NCI-H526 treated with DMSO at 0.1 percent for 48 hours (cell line): ENCODE measurements around the gene DMP1.

Experiments used
- DNase-seq: peaks from one replicate; lab custom pipeline; 2025; lab: John Stamatoyannopoulos, UW

The DMP1 gene, protein sequence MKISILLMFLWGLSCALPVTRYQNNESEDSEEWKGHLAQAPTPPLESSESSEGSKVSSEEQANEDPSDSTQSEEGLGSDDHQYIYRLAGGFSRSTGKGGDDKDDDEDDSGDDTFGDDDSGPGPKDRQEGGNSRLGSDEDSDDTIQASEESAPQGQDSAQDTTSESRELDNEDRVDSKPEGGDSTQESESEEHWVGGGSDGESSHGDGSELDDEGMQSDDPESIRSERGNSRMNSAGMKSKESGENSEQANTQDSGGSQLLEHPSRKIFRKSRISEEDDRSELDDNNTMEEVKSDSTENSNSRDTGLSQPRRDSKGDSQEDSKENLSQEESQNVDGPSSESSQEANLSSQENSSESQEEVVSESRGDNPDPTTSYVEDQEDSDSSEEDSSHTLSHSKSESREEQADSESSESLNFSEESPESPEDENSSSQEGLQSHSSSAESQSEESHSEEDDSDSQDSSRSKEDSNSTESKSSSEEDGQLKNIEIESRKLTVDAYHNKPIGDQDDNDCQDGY

DNA sequence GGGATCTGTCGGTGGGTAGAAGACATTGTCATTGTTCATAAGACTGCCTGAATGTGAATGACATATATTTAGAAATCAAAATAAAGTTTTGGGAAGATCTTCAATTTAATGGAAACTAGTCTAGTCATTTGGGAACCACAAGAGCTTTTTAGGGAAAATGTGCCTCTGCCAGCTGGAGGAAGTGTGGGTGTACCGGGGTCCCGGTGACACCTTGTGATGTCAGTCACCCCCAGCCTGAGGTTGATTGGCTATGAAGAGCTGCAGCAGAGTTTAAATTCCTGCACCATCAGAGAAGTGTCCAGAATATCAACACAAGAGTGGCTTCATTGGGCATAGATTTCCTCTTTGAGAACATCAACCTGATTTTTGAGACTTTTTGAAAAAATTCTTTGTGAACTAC lies at the start of gene DMP1:
Gene DMP1 (plus strand): TSS at position 301 of the 400 bp plus-strand sequence. CDS start 6,213 bp downstream, outside the sequence.
- DNase-seq = no peak

DNA sequence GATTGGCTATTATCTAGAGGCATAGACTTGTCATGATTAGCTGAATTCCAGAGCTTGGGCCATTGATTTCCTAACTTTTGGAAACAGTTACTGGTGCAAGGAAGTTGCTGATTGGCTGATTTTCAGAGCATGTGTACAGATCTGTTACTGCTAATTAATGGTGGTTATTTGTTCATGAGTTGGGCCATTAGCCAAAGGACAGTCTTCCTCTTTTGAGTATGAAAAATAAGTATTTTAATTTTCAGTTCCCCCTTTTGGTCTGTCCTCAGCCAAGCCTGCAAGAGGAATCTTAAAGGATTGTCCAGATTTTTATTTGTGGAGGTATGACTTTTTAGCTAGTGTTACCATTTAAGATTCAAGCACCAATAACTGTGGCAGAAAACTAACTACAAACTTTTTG lies 48.7 kb upstream of the DMP1 start:
- DNase-seq = no peak

DNA sequence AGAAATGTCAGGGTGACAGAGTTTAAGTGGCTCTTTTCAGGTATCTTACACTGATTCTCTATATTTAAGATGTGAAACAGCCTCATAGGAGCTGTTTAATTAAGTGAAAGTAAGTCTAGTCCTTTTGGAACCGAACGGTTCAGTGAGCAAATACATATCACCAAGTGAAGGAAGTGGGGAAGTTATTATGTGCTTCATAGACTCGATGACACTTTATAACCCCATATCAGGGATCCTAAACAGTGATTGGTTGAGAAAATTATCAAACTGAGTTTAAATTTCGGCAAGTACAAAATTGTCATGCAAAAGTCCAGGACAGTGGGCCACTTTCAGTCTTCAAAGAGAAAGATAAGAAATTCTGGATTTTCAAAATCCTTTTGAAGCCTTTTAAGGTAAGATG lies 41.9 kb upstream of the DMP1 start, which contains the start of gene DSPP:
Gene DSPP (plus strand): TSS at position 301 of the 400 bp plus-strand sequence. CDS start 2,380 bp downstream, outside the sequence.
- DNase-seq = no peak

DNA sequence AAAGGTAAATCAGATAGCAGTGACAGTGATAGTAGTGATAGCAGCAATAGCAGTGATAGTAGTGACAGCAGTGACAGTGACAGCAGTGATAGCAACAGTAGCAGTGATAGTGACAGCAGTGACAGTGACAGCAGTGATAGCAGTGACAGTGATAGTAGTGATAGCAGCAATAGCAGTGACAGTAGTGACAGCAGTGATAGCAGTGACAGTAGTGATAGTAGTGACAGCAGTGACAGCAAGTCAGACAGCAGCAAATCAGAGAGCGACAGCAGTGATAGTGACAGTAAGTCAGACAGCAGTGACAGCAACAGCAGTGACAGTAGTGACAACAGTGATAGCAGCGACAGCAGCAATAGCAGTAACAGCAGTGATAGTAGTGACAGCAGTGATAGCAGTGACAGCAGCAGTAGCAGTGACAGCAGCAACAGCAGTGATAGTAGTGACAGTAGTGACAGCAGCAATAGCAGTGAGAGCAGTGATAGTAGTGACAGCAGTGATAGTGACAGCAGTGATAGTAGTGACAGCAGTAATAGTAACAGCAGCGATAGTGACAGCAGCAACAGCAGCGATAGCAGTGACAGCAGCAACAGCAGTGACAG lies 35.7 kb upstream of the DMP1 start:
- no peak for DNase-seq

DNA sequence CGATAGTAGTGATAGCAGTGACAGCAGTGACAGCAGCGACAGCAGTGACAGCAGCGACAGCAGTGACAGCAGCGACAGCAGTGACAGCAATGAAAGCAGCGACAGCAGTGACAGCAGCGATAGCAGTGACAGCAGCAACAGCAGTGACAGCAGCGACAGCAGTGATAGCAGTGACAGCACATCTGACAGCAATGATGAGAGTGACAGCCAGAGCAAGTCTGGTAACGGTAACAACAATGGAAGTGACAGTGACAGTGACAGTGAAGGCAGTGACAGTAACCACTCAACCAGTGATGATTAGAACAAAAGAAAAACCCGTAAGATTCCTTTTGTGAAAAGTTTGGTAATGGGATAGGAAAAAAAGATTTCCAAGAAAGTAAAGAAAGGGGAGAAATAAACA lies 33.8 kb upstream of the DMP1 start:
- no peak for DNase-seq

DNA sequence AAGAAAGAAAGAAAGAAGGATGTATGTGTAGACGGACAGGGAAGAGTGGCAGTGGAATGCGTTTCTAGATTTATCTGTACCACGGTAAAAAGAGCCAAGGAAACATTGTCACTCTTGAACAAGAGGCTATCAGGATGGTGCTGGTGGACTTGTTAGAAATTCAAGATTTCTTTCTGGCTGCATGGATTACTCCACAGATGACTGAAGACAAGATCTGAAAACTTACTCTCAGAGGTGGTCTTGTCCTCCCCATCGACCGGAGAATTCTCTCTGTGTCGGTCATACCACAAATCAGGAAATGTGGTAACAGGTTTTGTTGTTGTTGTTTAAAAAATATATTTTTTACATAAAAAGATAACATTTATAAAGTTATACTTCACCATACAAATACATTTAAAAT lies 30.0 kb upstream of the DMP1 start:
- no peak for DNase-seq

DNA sequence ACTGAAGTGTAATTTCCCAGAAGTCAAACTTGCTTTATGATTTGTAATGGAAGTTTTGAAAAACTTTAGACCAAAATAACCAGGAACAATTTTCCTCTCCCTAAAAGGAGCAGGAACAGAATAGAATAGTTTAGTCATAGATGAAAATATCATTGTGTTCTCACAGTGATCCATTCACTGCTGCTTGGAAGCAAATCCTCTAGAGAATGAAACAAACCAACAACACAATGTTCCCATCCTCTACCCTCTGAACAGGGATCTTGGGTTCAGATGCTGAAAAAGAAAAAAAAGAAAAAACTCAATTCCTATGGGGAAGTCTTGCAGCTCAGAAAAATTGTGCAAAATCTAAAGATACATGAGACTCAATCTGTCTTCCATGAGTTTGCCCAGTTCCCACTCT lies 29.6 kb upstream of the DMP1 start:
- no peak for DNase-seq

DNA sequence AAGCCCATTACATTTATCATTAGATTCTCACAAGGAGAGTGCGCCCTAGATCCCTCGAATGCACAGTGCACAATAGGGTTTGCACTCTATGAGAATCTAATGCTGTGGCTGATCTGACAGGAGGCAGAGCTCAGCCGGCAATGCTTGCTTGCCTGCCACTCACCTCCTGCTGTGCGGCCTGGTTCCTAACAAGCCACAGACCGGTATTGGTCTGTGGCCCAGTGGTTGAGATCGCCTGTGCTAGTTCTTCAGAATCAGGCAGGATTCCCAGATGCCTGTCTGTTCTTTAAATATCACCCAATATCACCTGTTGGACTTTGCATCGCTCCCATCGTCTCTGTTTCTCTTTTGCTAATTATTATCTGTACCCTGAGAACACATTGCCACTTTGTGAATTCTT lies 27.8 kb upstream of the DMP1 start:
- DNase-seq = no peak

DNA sequence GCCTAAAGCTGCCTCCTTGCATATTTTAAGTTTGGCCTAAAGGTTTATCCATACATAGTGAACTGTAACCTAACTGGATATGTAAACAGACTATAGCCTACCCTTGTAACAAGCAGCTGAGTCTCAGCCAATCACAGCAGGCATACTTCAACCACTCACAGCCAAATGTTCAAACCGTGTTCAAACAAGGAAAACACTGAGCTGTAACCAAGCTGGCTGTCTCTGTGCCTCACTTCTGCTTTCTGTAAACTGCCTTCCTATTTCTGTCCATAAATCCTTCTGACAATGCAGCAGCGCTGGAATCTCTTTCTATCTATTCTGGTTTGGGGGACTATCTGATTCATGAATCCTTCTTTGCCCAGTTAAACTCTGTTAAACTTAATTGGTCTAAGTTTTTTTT lies 25.4 kb upstream of the DMP1 start:
- DNase-seq = no peak

DNA sequence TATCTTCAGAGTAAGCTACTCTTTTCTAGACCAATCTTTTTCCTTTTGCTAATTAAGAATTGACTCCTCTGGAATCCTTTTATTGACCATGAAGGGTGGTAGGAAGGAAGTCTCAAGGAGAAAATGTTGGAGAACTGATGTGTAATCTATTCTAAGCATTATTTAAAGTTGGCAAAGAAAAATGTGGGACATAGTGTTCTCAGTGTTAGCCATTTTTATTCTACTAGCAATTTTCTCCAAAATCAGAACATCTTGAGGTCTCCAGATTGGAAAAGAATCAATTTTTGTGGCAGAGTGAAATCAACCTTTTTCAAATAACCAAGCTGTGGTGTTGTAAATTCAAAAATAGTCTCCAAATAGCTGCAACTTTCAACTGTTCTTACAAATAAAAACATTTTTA lies 18.4 kb upstream of the DMP1 start:
- DNase-seq = no peak

DNA sequence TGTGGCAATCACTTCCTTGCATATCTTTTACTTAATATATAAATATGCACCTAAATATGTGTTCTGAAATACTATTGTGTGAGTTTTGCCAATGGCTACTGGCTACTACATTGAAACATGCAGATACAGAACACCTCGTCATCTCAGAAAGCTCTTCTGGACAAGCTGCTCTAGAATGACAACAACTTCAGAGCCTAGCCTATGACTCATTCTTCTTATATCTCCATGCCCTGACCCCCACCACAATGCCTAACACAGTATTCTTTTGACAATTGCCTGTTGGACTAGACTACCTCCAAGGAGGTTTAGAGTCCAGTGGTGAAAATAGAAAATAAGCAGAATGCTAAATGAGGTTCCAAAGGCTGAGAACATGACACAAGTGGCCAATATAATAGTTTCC lies 17.6 kb upstream of the DMP1 start:
- DNase-seq = no peak

DNA sequence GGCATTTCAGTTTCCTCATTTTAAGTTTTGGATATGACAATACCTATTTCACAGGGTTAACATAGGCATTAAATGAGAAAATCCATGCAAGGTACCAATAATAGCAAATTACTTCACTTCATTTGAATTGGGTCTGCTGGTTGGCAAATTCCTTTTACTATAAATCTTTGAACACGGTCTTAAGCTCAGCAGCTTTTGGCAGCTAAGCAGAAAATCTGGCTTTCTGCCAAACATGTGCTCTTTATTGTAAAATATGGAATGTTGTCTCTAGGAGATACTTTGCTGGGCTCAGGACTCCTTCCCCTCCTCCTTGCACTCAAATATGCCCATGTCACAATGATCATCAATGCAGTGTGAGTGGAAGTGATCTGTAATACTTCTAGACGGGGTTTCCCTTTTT lies 16.8 kb upstream of the DMP1 start:
- no peak for DNase-seq

DNA sequence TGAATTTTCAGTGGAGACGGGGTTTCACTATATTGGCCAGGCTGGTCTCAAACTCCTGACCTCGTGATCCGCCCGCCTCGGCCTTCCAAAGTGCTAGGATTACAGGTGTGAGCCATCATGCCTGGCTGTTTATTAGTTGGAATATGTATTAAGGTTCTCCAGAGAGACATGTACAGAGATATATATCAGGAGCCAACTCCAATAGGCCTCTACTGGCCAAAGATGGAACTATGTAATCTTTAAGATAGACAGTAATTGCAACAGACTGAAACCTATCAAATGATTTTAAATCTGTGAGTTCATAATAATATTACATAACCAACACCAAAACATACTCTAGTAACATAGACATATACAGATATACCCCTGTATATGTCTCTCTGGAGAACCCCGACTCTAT lies 5.8 kb upstream of the DMP1 start:
- DNase-seq = no peak

DNA sequence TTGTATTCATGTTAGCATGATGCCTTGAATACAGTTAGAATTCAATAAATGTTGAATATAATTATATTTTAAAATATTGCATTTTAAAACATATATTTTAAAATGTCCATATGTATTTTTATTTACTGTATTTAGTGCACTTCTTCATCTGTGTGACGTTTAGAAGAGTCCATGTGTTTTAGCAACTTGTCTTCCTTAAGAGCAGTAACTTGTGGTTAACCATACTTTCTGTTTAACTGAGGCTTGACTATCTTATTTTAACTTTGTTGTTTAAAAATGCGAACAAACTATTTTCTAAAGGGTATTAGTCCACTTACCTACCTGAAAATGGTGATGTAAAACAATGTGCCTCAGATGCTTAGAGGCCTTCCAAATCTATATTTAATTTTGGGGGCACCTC lies 858 bp downstream of the DMP1 start:
- DNase-seq = no peak

DNA sequence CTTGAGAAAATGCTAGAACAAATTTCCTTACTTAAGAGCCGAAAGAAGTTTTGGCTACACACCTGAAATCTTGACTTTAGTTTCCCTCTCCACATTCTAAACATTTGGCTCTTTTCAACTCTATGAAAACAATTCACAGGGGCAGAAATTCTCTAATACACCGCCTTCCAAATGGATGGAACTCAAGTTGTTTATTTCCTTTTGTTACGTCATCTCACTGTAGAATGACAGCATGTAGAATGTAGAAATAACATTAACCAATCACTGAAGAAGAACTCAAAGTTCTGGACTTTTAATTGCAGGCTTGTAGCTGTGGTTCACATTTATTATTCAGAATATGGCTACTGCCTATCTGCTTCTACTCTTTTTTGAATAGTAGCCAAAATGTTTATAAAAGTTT lies 1.9 kb downstream of the DMP1 start:
- no peak for DNase-seq

DNA sequence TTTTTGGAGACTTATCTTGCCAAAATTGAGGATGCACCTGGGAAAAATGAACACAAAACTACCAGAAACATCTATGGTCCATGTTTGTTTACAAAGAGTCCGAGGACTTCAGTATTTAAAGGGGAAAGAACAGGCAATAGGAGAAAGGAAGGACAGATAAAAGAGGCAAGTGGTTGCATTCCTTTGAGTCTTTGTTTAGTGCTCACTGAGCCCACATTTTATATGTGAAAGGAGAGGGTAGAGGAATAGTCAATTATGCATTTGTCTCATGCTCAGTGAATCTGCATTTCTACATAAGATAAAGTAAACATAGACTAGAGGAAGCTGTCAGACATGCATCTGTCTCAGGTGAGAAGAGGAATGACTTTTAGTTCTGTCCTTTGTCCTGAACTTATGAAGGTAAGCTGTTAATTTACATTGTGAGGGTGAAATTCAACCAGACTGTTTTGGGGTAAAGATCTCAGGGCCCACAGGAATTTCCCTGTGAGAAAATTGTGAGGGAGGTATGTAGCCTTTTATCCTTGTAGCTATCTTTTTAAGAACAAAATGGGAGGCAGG lies 4.5 kb downstream of the DMP1 start:
- DNase-seq = no peak

DNA sequence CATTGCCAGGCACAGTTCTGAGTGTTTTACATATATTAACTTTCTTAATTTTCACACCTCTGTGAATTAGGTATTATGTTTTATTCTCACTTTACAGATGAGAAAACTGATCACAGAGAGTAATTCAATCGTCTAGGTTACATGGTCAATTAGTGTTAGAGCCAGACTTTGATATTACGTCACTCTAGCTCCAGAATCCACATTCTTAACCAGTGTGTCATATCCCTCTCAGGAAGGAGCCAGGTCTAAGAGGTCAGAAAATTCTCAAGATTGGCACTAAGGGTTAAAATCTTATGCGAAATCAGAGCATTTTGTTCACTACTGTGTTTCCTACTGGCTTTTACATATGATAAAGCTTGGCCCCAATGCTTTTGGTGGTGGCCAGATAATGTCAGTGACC lies 7.4 kb downstream of the DMP1 start:
- DNase-seq = no peak

DNA sequence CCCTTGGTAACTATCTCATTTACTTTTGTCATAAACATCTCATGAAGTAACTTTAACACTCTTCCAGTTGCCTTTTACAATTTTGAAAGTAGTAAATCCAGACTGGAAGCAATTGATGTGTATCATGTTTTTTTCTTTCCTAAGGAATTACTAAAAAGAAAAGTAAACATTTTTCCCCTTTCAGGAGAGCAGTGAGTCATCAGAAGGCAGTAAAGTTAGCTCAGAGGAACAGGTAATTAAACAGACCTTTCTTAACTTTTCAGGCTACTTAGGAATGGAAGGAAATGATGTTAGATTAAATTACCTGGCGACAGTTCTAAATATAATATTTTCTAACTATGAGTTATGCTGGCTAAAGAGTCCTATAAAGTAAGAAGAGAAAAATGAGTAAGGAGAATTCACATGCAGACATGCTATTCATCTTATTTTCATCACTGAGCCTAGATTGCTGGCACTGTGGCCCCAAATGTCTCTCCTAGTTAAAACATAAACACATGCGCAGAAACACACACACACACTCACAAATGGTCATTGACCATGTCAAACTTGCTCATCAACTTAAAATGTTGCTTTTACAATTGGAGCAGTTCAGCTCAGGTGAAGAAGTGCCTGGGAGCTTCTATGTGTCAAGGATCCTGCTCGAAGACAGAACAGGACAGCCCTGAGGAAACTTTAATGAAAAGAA lies 9.3 kb downstream of the DMP1 start:
- no peak for DNase-seq

DNA sequence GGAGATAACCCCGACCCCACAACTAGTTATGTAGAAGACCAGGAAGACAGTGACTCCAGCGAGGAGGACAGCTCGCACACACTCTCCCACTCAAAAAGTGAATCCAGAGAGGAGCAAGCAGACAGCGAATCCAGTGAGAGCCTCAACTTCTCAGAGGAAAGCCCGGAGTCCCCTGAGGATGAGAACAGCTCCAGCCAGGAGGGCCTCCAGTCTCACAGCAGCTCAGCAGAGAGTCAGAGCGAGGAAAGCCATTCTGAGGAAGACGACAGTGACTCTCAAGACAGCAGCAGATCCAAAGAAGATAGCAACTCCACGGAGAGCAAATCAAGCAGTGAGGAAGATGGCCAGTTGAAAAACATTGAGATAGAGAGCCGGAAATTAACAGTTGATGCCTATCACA lies 12.8 kb downstream of the DMP1 start:
- no peak for DNase-seq

DNA sequence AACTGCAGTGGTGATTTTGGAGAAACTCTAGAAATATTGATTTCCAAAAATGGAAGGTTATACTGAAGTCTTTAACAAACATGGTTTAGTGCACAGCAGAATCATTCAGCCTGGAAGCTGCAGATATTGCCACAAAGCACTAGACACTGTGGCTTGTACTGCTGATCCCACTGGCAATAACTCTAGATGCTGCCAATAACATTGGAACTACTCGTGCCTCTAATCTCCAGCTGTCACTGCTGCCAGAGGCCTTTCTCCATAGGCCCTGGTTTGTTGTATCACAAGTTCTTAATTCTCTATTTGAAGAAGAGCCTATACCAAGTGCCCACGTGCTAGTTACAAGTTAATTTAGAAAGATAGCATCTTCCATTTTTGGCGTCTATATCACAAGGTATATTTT lies 19.3 kb downstream of the DMP1 start:
- DNase-seq = no peak

DNA sequence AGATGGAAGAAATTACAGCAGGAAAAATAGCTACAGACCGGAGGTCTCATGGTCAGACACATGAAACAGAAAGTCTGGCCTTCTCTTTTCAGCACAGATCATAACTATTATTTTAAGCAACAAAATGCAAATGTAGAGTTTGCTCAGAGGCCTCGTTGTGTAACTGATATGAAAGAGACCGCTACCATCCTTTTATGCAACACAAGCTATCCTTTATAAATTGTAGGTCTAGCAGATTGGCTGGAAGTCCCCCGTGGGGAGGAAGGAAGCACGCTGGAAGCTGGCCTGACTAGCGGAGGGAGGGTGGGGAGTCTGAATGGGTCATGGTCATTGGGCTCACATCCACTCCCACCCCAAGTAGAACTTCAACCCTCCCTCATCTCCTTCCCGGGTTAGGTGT lies 27.7 kb downstream of the DMP1 start:
- DNase-seq = peak; percentile 26

DNA sequence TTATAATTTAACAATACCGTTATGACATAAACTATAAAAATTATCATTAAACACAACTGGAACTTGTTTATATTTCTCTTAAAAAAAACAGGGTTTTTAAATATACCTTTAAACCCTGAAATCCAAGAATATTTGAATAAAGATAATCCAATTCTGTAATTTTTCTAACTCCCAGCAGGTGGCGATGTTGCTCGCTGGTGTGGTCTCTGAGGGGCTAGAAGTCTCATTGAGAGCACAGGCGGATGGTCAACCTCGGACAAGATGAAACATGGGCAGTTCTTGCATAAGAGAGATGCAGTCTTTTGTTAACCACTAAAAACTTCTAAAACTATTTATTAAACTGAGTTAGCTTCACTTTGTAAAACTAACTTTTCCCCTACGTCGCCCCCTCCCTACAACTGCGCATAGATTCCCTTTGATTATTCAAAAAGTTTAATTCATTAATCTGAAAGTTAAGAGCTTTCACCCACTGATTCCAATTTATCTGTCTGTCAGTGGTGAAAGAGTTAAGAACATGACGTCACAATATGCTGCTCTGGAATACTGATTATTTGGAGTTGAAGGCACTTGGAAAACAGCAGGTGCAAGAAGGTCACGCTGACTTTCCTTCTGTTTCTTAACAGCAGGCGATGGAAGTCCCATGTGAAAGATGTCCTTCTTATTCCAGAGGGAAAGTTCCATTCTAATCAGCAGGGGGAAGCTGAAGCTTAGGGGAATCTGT lies 29.5 kb downstream of the DMP1 start:
- peak; percentile 16 for DNase-seq
